Astrocyte (in vitro differentiated cells and primary cell): ENCODE data around the gene HLA-DQB2. TPM values are rescaled to one million over a fixed set of nuclear protein-coding genes. Genes with fewer than 3 reads are reported as not detected.

Experiments
- DNase-seq: peaks from one replicate; pipeline ENCODE4 v3.0.0-alpha.2; 2010; ENCODE audit warnings: low read depth
- FAIRE-seq: peaks from 2 replicates; lab custom pipeline; 2011; peaks lifted over from hg19 to GRCh38; lab: Jason Lieb, UNC
- H2AFZ ChIP-seq: 2 replicates; pipeline ENCODE4 v1.6.0; 2012; ENCODE audit warnings: low read depth, low read length, inconsistent platforms
- H3K27ac ChIP-seq: 2 replicates; pipeline ENCODE4 v1.5.1; 2011; ENCODE audit warnings: low read depth, low read length, inconsistent platforms
- H3K27me3 ChIP-seq: 2 replicates; pipeline ENCODE4 v1.6.0; 2011; ENCODE audit warnings: low read length, inconsistent platforms; ENCODE audit not compliant: insufficient read depth
- H3K36me3 ChIP-seq: 2 replicates; pipeline ENCODE4 v1.5.1; 2011; ENCODE audit warnings: low read length, inconsistent platforms; ENCODE audit not compliant: insufficient read depth
- H3K4me1 ChIP-seq: 2 replicates; pipeline ENCODE4 v1.5.1; 2011; ENCODE audit warnings: low read length, inconsistent platforms; ENCODE audit not compliant: insufficient read depth
- H3K4me2 ChIP-seq: 2 replicates; pipeline ENCODE4 v1.6.0; 2012; ENCODE audit warnings: low read length, inconsistent platforms
- H3K4me3 ChIP-seq: 2 replicates; pipeline ENCODE4 v1.5.1; 2011; ENCODE audit warnings: low read depth, mild to moderate bottlenecking, low read length, inconsistent platforms; ENCODE audit not compliant: insufficient read depth
- H3K79me2 ChIP-seq: 2 replicates; pipeline ENCODE4 v1.6.0; 2012; ENCODE audit warnings: mild to moderate bottlenecking, low read length, inconsistent platforms; ENCODE audit not compliant: insufficient read depth
- H3K9ac ChIP-seq: 2 replicates; pipeline ENCODE4 v1.6.0; 2012; ENCODE audit warnings: mild to moderate bottlenecking, low read length, inconsistent platforms
- H3K9me3 ChIP-seq: 2 replicates; pipeline ENCODE4 v1.5.1; 2012; ENCODE audit warnings: low read depth, mild to moderate bottlenecking, low read length, inconsistent platforms; ENCODE audit not compliant: insufficient read depth
- H4K20me1 ChIP-seq: 2 replicates; pipeline ENCODE4 v1.6.0; 2012; ENCODE audit warnings: low read length, inconsistent platforms; ENCODE audit not compliant: insufficient read depth
- H3K27ac Mint-ChIP-seq: one replicate; pipeline ENCODE4 v1.8.0; 2021; ENCODE audit warnings: mild to moderate bottlenecking, mixed read lengths; ENCODE audit not compliant: unreplicated experiment
- H3K27me3 Mint-ChIP-seq: one replicate; pipeline ENCODE4 v1.8.0; 2021; ENCODE audit warnings: low read depth, mixed read lengths; ENCODE audit not compliant: unreplicated experiment
- H3K36me3 Mint-ChIP-seq: one replicate; pipeline ENCODE4 v1.8.0; 2021; ENCODE audit warnings: low read depth, mixed read lengths; ENCODE audit not compliant: unreplicated experiment
- H3K4me1 Mint-ChIP-seq: one replicate; pipeline ENCODE4 v1.8.0; 2021; ENCODE audit warnings: low read depth, mixed read lengths; ENCODE audit not compliant: unreplicated experiment
- H3K4me3 Mint-ChIP-seq: one replicate; pipeline ENCODE4 v1.8.0; 2021; ENCODE audit warnings: mild to moderate bottlenecking, moderate library complexity, mixed read lengths; ENCODE audit not compliant: unreplicated experiment
- H3K9me3 Mint-ChIP-seq: one replicate; pipeline ENCODE4 v1.8.0; 2021; ENCODE audit warnings: mild to moderate bottlenecking, mixed read lengths; ENCODE audit not compliant: unreplicated experiment
- CTCF ChIP-seq: IDR thresholded peaks from 2 replicates; pipeline ENCODE4 v1.5.1; 2011; ENCODE audit warnings: low read depth, mild to moderate bottlenecking, inconsistent platforms, low read length, moderate library complexity; ENCODE audit not compliant: insufficient read depth
- EZH2 ChIP-seq: IDR thresholded peaks from 2 replicates; pipeline ENCODE4 v1.6.1; 2012; ENCODE audit warnings: mild to moderate bottlenecking, low read length, inconsistent platforms; ENCODE audit not compliant: insufficient read depth
- total RNA-seq: library from RNA; stranded (reverse); gene quantifications from 2 replicates; pipeline ENCODE4 v1.2.1, GENCODE V29; 2021

HLA-DQB2 gene
- total RNA-seq, 1 donor from 2014 or later = not detected

- H3K36me3 ChIP-seq = no peaks in the 10 kb centered on the region
- H3K27ac ChIP-seq = no peak overlapping the region
- no peak overlapping the region for H3K4me2 ChIP-seq
- Mint-ChIP-seq H3K4me1 (peaks cover 7% of the 10 kb centered on the region), H3K36me3 (peaks cover 2% of the 10 kb centered on the region), H3K9me3 (peaks cover 10% of the 10 kb centered on the region), H3K27me3 (peaks cover 15% of the 10 kb centered on the region), H3K27ac (no peak overlapping the region), H3K4me3 (no peak overlapping the region)
- no peak overlapping the region for H3K9ac ChIP-seq
- H3K4me1 ChIP-seq = no peaks in the 10 kb centered on the region
- DNase-seq (no peak), FAIRE-seq (no peak)
- TF ChIP-seq EZH2 (no peak), CTCF (no peak)
- H3K79me2 ChIP-seq = no peaks in the 10 kb centered on the region
- H2AFZ ChIP-seq = no peak overlapping the region
- H3K27me3 ChIP-seq = peaks cover 17% of the 10 kb centered on the region
- no peak overlapping the region for H3K4me3 ChIP-seq
- no peaks in the 10 kb centered on the region for H3K9me3 ChIP-seq
- no peaks in the 10 kb centered on the region for H4K20me1 ChIP-seq
These were observed 40.1 kb upstream of the HLA-DQB2 start for GRCh38 chr6:32803416-32803815.

GRCh38 chr6:32799740-32800139 lies 36.4 kb upstream of the HLA-DQB2 start:
- Mint-ChIP-seq H3K27ac (no peak overlapping the region), H3K9me3 (peaks cover 10% of the 10 kb centered on the region), H3K36me3 (no peaks in the 10 kb centered on the region), H3K27me3 (peaks cover 26% of the 10 kb centered on the region), H3K4me1 (peaks cover 11% of the 10 kb centered on the region), H3K4me3 (no peak overlapping the region)
- Histone ChIP-seq H3K27me3 (peaks cover 29% of the 10 kb centered on the region), H3K9me3 (no peaks in the 10 kb centered on the region), H3K36me3 (no peaks in the 10 kb centered on the region), H3K4me3 (no peak overlapping the region), H2AFZ (no peak overlapping the region), H3K4me1 (no peaks in the 10 kb centered on the region), H3K79me2 (no peaks in the 10 kb centered on the region), H3K9ac (no peak overlapping the region), H3K27ac (no peak overlapping the region), H4K20me1 (no peaks in the 10 kb centered on the region), H3K4me2 (no peak overlapping the region)
- no peak for FAIRE-seq
- TF ChIP-seq EZH2 = no peak
- TF ChIP-seq CTCF = no peak
- no peak for DNase-seq

GRCh38 chr6:32799168-32799567 lies 35.8 kb upstream of the HLA-DQB2 start:
- no peak for DNase-seq
- Mint-ChIP-seq H3K27me3 (peaks cover 26% of the 10 kb centered on the region), H3K4me3 (no peak overlapping the region), H3K4me1 (peaks cover 11% of the 10 kb centered on the region), H3K27ac (no peak overlapping the region), H3K36me3 (peaks cover 2% of the 10 kb centered on the region), H3K9me3 (peaks cover 7% of the 10 kb centered on the region)
- Histone ChIP-seq H3K27ac (no peak overlapping the region), H3K27me3 (peaks cover 35% of the 10 kb centered on the region), H3K9me3 (no peaks in the 10 kb centered on the region), H3K9ac (no peak overlapping the region), H3K4me3 (no peak overlapping the region), H2AFZ (no peak overlapping the region), H3K79me2 (no peaks in the 10 kb centered on the region), H3K4me1 (no peaks in the 10 kb centered on the region), H4K20me1 (no peaks in the 10 kb centered on the region), H3K36me3 (no peaks in the 10 kb centered on the region), H3K4me2 (no peak overlapping the region)
- TF ChIP-seq CTCF (no peak), EZH2 (no peak)
- FAIRE-seq = no peak
